GM21447 (cell line): Measurements from ENCODE around the gene PRKAR2A.
"Not testable (repeated sequence)": the region's sequence is repeated elsewhere in the genome, so short reads cannot be mapped to it uniquely, and the experiment has no call there.

Experiments
- ATAC-seq: cut with Tn5 transposase; IDR thresholded peaks from one replicate; pipeline ENCODE4 v1.9.1; 2021; ENCODE audit not compliant: unreplicated experiment

PRKAR2A gene

DNA sequence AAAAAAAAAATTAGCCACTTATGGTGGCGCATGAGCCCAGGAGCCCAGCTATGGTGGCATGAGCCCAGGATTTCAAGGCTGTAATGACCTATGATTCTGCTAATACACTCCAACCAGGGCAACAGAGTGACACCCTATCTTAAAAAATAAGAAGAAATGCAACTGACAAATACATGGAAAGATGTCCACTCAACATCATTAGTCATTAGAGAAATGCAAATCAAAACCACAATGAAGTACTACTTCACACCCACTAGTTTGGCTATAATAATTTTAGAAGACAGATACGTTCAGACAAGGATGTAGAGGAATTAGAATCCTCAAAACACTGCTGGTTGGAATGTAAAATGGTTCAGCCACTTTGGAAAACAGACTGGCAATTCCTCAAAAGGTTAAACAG, 10.5 kb downstream of the PRKAR2A start:
- no peak for ATAC-seq

DNA sequence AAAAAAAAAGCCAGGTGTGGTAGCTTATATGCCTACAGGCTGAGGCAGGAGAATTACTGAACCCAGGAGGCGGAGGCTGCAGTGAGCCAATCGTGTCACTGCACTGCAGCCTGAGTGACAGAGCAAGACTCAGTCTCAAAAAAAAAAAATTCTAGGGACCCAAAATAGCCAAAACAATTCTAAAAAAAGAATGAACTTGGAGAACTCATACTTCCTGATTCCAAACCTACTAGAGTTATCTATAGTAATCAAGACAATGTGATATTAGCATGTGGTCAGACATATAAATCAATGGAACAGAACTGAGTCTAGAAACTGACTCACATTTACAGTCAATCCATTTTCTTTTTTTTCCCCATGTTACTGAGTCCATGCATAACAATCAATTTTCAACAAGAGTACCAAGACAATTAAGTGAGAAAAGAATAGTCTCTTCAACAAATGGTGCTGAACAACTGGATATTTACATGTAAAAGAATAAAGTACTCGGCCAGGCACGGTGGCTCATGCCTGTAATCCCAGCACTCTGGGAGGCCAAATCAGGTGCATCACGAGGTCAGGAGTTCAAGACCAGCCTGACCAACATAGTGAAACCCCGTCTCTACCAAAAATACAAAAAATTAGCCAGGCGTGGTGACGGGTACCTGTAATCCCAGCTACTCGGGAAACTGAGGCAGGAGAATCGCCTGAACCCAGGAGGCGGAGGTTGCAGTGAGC, 11.9 kb downstream of the PRKAR2A start:
- ATAC-seq = no peak

DNA sequence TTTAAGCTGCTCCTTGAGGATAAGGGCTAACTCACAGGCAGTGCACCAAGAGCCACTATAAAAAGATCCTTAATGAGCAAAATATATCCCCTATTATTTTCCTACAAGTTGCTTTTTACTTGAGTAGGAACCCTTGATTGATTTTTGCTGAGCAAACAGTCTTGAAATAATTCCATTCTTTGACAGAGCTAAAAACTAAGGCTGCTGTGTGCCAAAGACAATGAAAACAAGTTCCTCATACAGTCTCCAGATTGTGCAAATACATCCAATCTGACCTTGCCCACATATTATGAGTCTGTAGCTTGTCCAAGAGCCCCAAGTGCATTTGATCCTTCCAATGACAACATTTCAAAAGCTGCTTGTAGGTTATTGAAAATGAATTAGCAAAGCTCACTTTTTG, 15.0 kb downstream of the PRKAR2A start:
- ATAC-seq = no peak

DNA sequence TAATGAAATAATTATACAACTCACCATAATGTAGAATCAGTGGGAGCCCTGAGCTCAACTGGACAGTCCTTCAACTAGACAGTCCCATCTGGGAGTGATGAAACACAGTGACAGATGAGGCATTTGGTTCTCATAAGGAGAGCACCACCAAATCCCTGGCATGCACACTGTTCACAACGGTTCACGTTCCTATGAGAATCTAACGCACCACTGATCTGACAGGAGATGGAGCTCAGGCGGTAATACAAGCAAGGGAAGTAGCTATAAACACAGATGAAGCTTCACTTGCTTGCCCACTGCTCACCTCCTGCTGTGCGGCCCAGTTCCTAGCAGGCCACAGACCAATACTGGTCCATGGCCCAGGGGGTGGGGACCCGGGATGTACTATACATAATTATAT, 17.0 kb downstream of the PRKAR2A start:
- no peak for ATAC-seq

DNA sequence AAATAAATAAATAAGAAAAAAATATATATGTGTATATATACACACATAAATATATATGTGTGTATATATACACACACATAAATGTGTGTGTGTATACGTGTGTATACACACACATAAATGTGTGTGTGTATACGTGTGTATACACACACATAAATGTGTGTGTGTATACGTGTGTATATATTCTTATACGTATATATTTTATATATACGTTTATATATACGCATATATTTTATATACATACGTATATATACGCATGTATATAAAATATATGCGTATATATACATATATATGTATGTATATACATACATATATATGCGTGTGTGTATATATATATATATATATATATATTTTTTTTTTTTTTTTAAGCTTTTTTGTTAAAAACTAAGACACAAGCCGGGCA, 18.1 kb downstream of the PRKAR2A start:
- ATAC-seq = not testable (repeated sequence)

DNA sequence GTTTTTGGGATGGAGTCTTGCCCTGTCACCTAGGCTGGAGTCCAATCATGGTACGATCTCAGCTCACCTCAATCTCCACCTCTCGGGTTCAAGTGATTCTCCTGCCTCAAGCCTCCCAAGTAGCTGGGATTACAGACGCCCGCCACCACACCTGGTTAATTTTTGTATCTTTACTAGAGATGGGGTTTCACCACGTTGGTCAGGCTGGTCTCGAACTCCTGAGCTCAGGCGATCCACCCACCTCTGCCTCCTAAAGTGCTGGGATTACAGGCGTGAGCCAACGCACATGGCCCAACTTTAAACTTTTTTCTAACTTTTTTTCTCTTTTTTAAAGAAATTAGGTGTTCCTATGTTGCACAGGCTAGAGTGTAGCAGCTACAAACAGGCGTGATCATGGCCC, 19.8 kb downstream of the PRKAR2A start:
- not testable (repeated sequence) for ATAC-seq

DNA sequence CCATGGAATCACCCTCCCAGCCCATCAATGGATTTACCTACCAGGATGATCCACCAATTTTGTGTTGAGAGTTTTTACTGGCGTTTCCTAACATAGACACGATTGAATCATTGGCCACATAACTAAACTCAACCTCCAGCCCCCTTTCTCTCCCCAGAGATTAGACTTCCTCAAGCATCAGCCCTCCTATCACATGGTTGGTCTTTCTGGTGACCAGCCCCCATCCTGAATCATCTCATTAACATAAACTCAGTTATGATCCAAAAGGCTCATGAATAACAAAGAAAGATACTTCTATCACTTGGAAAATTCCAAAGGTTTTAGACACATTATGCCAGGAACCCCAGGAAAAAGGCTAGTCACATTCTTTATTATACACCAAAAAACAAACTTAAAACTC, 21.2 kb downstream of the PRKAR2A start:
- ATAC-seq = no peak

DNA sequence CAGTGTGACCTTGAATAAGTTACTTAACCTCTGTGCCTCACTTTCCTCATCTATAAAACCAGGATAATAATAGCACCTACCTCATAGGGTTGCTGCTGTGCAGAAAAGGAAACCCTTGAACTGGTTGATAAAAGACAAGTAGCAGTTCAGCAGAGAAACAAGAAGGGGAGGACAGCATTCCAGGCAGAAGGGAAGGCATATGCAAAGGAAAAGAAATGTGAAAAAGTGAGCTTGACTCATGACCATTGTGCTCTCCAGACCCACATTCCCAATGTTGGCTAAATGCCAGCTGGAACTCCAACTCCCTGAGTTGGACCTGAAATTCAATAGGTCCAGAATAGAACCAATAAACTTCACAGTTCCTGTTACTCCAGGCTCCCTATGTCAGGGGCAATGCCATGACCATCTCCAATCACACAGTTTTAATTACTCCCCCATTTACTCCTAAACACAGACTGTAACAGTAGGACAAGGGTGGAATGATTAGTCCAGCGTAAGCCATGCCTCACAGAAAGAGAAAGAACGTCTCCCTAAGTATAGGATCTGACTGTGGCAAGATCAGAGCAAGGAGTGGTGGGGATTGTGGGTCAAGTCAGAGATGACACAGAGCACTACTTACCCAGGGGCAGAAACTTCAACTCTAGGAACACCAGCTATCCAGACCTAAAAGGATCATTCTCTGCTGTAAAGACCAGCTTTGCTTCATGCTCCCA, 26.9 kb downstream of the PRKAR2A start:
- ATAC-seq = no peak

DNA sequence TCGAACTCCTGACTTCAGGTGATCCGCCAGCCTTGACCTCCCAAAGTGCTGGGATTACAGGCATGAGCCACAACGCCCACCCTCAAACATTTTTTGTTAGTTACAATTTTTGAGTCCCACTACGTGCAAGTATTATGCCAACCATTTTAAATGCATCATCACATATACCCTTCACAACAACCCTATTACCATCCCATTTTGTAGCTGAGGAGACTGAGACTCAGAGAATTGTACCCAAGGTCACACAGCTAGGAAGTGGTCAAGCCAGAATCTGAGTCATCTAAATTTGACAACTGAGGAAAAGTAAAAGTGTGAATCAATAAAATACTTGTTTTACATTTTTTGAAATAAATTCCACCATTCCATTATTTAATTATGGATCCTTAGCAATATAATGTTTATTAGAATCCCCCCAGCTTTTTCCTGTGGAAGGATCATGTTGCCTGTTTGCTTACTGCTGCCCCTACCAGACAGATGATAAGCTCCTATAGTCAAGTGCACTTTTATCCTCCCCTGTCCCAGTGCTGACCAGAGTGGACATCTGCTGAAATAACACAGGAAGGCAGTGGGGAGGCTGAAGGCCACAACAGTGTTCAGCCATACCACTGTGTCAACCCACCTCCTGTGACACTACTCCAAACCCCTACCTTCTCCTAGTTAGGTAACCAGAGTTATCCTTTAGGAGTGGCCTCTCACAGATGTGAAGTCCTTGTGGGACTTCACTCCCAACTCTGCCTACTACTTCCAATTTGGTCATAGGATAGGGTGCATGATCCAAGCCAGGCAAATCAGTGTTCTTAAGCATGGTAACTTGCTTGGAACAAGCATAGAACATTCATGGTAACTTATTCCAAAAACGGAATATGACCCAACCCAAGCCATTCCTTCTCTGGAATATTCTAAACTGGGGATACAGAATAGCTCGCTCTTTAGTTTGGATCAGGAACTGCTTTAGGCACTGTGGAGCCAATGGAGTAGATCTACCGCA, 28.1 kb downstream of the PRKAR2A start:
- ATAC-seq = no peak

DNA sequence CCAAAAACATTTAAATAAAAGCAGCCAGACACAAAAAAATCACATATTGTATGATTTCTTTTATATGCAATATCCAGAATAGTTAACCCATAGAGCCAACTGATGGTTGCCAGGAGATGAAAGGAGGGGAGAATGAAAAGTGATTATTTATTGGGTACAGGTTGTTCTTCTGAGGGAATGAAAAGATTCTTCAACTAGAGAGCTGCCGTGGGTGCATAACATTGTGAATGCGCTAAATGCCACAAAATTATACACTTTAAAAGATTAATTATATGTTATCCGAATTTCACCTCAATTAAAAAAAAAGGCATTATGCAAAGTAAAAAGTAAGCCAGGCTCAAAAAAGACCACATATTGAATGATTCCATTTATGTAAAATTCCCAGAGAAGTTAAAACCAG, 36.1 kb downstream of the PRKAR2A start:
- no peak for ATAC-seq

DNA sequence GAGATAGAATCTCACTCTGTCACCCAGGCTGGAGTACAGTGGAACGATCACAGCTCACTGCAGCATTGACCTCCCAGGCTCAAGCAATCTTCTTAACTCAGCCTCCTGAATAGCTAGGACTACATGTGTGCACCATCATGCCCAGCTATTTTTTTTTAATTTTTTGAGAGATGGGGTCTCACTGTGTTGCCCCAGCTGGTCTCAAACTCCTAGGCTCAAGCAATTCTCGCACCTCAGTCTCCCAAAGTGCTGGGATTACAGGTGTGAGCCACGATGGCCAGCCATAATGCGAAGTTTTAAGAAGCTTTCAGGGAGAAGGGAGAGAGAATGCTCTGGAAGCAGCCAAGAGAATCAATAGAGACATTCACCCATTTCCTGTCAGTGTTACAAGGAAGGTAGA, 42.7 kb downstream of the PRKAR2A start:
- no peak for ATAC-seq

DNA sequence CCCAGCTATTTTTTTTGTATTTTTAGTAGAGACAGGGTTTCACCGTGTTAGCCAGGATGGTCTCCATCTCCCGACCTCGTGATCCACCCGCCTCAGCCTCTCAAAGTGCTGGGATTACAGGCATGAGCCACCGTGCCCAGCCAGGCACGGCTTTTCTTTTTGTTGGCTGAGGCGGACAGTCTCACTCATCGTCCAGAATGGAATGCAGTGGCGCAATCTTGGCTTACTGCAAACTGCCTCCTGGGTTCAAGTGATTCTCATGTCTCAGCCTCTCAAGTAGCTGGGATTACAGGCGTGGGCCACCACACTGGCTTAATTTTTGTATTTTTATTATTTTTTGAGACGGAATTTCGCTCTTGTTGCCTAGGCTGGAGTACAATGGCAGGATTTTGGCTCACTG, 46.8 kb downstream of the PRKAR2A start:
- ATAC-seq = not testable (repeated sequence)

DNA sequence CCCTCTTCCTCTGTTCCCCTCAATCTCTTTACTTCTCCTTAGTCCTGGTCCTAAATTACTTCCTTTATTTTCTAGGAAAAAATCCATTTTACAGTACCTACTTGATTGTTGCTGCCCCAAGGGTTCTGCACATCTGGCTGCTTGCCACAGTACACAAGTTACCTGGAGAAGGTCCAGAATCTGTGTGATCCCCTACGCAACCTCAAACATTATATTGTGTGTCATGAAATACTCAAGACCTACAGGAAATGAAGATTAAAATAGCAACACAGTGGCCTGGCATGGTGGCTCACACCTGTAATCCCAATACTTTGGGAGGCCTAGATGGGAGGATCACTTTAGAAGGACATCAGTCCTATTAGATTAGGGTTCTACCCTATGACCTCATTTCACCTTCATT, 48.7 kb downstream of the PRKAR2A start:
- ATAC-seq = no peak

DNA sequence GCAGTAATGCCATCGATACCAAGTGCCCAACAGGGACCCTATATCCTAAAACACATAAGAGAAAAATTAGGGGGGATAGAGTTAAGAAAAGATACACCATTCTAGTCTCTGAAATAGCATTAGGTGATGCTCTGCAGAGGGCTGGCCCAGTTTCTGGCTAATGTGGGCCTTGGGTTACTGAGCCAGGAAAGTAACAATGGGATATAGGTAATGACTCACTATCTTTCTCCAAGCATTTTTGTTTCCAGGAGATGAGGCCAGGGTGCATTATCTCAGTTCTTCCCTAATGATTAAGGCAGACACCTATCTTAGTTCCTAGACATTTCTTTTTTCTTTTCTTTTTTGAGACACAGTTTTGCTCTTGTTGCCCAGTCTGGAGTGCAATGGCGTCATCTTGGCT, 50.0 kb downstream of the PRKAR2A start:
- ATAC-seq = no peak

DNA sequence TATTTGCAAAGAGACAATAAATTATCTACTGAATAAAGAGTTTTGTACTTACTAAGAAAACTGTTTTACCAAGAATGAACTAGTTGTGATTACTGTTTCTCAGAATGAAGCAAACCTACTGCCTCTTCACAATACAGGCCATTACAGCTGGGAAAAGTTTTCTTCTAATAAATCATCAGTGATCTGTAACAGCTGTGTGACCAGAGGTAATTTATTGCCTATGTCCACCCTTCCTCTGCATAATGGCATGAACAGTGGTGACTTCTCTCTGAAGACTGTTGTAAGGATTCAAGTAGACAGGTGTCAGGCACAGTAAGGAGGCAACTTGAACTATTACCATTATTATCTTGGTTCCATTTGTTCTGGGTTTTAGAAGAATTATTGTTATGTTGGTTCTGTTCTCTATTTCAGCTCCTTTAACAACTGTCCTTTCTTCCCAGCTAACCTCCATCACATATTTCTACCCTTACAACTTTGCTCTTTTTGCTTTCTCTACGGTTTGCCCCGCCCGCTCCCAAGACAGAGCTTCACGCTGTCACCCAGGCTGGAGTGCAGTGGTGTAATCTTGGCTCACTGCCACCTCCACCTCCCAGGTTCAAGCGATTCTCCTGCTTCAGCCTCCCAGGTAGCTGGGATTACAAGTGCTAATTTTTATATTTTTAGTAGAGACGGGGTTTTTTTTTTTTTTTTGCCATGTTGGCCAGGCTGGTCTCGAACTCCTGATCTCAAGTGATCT, 51.5 kb downstream of the PRKAR2A start:
- ATAC-seq = no peak

DNA sequence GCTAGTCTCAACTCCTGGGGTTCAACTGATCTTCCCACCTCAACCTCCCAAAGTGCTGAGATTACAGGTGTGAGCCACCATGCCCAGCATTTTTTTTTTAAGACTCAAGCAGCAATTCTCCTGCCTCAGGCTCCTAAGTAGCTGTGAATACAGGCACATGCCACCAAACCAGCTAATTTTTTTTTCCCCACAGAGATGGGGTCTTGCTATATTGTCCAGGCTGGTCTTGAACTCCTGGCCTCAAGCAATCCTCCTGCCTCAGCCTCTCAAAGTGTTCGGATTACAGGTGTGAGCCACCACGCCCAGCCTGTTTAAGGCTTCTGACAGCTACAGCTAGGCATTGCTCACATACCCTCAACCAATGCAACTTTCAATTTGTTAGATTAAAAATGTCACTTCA, 54.2 kb downstream of the PRKAR2A start:
- ATAC-seq = not testable (repeated sequence)

DNA sequence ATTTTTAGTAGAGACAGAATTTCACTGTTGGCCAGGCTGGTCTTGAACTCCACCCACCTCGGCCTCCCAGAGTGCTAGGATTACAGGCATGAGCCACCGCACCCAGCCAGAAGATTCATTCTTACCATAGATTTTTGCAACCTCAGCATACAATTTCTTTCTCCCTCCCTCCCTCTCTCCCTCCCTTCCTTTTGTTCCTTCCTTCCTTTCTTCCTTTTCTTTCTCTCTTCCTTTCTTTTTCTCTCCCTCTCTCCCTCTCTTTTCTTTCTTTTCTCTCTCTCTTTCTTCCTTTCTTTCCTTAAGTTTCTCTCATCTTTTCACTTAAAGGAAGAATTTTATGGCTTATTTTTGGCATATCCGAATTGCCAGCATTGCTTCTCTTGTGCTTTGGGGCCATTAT, 58.0 kb downstream of the PRKAR2A start:
- ATAC-seq = no peak

DNA sequence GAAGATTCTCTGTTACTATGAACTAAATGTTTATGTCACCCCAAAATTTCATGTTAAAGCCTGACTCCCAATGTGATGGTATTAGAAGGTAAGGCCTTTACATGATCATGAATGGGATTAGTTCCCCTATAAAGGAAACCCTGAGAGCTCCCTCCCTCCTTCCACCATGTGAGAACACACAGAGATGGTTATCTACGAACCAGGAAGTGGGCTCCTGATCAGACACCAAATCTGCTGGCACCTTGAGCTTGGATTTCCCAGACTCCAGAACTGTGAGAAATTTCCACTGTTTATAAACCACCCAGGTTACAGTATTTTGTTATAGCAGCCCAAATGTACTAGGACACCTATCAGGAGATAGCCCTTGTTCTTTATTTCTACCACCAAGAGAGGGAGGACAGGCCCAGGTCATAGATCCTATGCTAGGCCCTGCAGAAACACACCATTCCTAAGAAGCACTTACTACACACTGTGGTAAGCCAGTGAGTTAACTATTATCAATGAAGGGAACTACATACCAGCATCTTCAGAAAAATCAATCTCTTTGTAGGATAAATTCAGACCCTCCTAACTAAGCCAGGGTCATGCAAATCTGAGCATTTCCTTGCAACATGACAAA, 59.0 kb downstream of the PRKAR2A start:
- no peak for ATAC-seq

DNA sequence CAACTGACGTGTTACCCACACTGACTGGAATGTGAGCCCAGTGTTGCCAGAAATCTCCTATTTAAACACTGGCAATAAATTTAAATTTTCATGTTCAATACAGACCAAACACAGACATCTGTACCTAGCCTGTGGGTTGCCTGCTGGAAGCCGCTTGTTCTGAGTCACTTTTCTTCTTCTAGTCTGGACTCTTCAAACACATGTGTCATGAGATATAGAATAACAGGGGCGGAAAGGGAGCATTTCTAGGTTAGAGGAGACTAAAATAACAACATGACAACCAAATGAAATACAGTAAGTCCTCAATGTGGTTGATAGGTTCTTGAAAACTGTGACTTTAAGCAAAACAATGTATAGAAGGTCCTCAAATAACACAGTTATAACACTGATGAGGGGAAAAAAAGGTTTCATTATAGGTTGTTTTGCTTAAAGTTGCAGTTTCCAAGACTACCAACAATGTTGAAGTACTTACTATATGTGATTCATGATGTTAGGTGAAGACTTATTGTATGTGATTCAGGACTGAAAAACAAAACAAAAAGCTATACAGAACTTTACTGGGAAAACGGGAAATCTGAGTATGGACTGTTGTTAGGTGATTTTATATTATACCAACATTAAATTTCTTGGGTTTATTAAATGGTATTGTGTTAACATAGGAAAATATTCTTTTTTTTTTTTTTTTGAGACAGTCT, 63.1 kb downstream of the PRKAR2A start:
- ATAC-seq = no peak

DNA sequence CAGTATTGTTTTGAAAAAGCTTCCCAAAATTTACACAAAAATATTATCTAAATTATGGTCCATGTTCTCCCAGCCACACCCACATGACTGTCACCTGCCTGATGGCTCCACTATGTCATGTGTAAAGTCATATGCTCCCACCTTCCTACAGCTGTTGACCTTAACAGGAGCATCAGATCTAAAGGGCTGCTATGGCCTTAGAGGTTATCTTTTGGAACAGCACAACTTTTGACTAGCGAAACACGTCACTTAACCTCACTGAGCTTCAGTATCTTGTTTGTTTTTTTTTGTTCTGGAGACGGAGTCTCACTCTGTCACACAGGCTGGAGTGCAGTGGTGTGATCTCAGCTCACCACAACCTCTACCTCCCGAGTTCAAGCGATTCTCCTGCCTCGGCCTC, 64.4 kb downstream of the PRKAR2A start:
- no peak for ATAC-seq
